Activated CD4-positive, CD25-positive, alpha-beta regulatory T cell treated with anti-CD3 and anti-CD28 coated beads, Interleukin-2, amount 50 U/mL, for 16 hours (primary cell): ENCODE measurements around the gene UGT1A3.

Source experiments
- DNase-seq: peaks from one replicate; pipeline ENCODE4 v3.0.0-alpha.2; 2020; ENCODE audit warnings: low read depth, low spot score

Gene UGT1A3

DNA sequence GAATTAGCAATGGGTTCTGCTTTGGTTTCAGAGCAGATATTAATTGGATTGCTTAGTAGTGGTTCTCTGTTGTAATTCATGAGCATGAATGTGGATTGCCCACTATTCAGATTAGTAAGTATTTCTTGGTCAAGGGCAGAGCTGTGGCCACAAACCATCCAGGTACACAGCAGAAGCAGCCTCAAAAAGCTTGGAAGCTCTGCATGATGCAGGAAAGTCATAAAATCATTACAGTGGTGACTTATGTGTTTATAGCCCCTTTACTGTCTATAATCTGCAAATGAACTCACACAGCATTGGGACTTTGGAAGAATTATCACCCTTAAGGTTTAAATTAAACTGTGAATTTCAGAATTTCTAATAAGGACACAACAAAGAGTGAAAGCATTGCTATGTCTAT, 29.3 kb downstream of the UGT1A3 start:
- no peak for DNase-seq

DNA sequence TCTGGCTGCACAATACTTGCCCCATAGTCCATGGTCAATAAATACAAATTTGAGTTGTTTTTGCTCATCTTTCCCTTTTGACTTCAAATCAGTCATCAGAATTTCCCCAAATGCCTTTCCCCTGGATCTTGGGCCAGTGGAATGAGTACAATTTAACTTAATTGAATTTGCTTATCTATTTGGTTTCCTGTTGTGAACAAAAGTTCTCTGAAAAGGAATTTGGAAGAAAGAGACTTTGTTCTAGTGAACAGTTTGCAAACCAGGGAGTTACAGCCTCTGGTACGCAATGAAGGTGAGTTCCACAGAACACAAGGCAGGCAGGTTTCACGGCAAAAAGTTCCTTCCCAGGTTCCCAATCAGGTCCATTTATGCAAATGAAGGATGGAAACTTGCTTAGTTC, 30.0 kb downstream of the UGT1A3 start:
- no peak for DNase-seq

DNA sequence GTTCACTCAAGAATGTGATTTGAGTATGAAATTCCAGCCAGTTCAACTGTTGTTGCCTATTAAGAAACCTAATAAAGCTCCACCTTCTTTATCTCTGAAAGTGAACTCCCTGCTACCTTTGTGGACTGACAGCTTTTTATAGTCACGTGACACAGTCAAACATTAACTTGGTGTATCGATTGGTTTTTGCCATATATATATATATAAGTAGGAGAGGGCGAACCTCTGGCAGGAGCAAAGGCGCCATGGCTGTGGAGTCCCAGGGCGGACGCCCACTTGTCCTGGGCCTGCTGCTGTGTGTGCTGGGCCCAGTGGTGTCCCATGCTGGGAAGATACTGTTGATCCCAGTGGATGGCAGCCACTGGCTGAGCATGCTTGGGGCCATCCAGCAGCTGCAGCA, 31.2 kb downstream of the UGT1A3 start, which contains the start of gene UGT1A1:
Gene UGT1A1, plus strand, starts transcription at position 228 of the 400 bp plus-strand sequence. Its CDS starts 18 bp downstream, at position 246.
- no peak for DNase-seq

DNA sequence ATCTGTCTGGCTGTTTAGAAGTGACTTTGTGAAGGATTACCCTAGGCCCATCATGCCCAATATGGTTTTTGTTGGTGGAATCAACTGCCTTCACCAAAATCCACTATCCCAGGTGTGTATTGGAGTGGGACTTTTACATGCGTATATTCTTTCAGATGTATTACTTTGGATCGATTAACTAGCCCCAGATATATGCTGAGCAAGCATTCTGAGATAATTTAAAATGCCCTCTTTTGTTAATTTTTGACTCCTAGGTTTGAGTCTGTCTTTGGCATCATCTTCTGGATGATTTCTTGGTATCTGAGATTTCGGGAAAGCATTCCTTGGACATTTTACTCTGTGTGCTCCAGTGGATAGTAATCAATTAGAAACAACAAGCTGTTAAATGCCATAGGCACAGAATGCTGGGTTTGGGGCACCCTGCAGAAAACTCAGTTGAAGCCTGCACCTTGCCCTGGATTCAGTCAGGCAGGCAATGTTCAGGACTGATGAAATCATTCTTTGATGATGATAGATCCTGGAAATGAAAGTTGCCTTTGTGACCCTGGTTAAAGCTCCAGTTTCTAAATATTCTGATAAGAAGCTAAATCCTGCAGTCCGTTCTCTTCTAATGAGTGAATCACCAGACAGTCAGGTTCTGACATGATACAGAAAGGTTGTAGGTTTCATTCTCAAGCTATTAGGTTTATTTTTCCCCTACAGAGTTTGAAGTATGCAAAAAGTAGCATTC, 32.4 kb downstream of the UGT1A3 start:
- DNase-seq, result no peak

DNA sequence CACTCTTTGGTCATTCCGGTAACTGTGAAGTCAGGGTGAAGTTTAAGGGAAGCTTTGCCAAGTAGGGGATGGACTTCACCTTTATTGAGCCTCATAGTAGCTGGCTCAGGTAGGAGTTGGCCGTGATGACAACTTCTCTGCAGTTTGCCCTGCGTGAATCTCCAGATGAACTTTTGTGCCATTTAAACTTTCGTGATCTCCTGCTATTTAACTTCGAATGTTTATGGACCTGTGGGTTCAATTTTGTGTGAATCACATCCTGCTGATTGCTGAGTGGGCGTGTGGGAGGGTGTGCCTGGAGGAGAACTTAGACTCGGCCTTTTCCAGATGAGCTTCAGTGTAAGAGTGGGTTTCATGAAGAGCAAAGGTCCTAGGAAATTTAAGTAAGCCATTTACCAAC, 35.4 kb downstream of the UGT1A3 start:
- DNase-seq, result no peak

DNA sequence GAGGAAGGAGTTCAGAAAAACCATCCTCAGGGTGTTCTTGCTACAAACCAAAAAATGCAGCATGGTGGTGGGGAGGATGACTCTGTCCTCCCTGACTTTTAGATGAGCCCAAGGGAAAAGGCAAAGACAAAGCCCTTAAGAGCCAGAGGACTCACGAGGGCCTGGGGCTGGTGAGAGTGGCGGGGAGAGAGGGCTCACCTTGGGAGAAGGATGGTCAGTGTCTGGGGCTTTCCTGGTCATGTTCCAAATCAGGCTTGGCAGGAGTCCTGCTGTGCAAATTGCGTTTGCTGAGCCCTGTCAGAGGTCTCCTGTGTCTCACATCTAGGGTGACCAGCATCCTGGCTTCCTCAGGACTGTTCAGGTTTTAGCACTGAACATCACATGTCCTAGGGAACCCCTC, 35.9 kb downstream of the UGT1A3 start:
- no peak for DNase-seq

DNA sequence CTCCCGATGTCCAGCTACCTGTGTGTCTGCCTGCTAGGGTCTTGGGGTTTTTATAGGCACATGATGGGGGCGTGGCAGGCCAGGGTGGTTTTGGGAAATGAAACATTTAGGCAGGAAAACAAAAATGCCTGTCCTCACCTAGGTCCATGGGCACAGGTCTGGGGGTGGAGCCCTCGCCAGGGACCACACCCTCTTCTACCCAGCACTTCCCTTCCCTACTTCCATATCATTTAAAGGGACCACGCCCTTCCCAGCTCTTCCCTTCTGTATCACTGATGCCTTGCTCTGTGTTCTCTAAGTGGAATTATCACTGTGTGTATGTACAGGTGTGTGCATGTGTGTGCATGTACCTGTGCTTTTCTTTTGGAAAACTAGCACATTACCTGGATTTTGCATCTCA, 37.6 kb downstream of the UGT1A3 start:
- no peak for DNase-seq

DNA sequence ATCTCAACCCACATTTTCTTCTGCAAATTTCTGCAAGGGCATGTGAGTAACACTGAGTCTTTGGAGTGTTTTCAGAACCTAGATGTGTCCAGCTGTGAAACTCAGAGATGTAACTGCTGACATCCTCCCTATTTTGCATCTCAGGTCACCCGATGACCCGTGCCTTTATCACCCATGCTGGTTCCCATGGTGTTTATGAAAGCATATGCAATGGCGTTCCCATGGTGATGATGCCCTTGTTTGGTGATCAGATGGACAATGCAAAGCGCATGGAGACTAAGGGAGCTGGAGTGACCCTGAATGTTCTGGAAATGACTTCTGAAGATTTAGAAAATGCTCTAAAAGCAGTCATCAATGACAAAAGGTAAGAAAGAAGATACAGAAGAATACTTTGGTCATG, 39.2 kb downstream of the UGT1A3 start:
- DNase-seq, result no peak

DNA sequence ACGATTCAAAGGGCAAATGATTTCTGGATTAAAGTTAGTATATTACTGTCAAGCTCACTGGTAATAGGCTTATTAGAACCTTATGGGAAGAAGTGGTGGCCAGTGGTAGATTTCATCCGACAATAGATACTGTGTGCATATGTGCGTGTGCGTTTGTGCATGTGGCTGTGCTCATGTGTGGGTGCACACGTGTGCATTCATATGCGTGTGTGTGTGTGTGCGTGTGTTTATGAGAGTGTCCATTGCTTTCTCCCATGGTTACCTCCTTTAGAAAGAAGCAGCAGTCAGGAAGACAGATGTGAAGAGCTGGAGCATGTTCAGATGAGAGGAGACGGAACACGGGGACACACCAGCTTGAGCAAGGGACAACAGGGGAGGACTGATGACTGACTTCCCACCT, 40.4 kb downstream of the UGT1A3 start:
- no peak for DNase-seq

DNA sequence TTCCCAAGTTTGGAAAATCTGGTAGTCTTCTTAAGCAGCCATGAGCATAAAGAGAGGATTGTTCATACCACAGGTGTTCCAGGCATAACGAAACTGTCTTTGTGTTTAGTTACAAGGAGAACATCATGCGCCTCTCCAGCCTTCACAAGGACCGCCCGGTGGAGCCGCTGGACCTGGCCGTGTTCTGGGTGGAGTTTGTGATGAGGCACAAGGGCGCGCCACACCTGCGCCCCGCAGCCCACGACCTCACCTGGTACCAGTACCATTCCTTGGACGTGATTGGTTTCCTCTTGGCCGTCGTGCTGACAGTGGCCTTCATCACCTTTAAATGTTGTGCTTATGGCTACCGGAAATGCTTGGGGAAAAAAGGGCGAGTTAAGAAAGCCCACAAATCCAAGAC, 43.3 kb downstream of the UGT1A3 start:
- DNase-seq, result no peak

DNA sequence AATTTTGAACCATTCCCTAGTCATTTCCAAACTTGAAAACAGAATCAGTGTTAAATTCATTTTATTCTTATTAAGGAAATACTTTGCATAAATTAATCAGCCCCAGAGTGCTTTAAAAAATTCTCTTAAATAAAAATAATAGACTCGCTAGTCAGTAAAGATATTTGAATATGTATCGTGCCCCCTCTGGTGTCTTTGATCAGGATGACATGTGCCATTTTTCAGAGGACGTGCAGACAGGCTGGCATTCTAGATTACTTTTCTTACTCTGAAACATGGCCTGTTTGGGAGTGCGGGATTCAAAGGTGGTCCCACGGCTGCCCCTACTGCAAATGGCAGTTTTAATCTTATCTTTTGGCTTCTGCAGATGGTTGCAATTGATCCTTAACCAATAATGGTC, 43.7 kb downstream of the UGT1A3 start:
- no peak for DNase-seq

DNA sequence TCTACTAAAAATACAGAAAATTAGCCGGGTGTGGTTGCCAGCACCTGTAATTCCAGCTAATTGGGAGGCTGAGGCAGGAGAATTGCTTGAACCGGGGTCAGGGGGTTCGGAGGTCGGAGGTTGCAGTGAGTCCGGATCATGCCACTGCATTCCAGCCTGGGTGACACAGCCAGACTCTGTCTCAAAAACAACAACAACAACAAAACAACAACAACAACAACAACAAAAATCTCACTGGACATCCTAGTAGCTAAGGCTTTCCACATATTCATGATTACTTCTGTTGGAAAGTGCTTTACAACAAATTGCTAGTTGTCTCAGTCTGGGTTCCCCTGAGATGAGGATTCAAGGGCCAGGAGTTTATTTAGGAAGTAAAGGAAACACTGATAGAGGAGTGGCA, 45.0 kb downstream of the UGT1A3 start:
- no peak for DNase-seq

DNA sequence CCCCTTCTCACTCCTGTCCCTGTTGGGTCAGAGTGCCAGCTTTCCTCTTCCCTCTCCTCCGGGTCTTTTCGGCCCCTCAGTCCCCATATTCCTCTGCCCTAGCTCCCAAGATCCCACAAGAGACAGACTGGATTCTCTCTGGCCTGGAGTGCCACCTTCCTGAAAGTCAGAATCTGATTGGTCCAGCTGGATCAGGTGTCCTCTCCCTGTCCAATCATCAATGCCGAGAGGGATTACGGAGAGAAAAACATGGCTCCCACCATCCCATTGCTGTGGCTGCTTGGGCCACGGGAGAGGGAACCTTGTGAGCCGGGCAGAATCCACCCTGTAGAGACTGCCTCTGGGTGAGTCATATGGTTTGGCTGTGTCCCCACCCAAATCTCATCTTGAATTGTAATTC, 46.6 kb downstream of the UGT1A3 start:
- DNase-seq, result no peak

DNA sequence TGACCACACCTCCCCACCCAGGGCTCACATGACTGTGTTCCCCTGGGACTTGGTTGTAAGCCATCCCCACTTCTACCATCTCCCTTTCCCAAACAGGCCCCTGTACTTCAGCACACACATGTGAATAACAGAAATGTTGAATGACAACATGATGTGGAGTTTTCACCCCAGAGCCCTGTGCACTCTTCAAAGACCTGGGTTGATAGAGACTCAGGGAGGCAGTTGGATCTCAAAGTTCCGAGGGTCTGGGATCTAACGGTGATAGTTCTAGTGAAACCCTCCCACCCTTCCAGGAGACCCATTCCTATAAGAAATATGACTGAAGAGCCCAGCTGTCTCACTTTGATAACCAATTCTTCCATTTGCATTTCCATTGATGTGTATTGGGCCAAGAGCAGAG, 49.2 kb downstream of the UGT1A3 start, which contains the start of gene MROH2A:
Gene MROH2A, plus strand, starts transcription at position 301 of the 400 bp plus-strand sequence. CDS start 1,029 bp downstream, outside the sequence.
- no peak for DNase-seq

DNA sequence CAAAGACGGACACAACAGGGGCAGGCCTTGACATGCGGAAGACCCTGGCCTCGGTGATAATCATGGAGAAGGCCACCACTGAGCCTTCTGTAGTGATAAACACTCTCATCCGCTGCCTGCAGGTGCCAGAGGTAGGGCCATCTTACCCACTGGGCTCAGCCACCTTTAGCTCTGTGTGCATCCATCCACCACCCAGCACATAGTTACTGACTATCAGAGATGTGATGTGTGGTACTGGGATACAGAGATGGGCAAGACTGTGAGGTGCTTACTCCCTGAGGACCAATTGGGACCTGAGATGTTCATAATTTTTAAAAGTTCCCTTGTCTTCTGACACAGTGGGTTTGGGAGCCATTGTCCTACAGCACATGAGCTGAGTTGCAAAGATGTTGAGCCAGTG, 50.9 kb downstream of the UGT1A3 start:
- no peak for DNase-seq

DNA sequence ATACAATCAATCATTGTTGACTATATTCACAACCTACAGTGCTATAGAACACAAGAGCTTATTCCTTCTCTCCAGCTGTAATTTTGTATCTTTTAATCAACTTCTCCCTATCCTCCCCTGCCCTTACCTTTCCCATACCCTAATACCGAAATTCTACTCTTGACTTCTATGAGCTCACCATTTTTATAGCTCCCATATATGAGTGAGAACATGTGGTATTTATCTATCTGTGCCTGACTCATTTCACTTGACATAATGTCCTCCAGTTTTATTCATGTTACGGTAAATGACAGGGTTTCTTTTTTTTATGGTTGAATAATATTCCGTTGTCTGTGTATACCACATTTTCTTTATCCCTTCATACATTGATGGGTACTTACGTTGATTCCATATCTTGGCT, 51.9 kb downstream of the UGT1A3 start:
- no peak for DNase-seq

DNA sequence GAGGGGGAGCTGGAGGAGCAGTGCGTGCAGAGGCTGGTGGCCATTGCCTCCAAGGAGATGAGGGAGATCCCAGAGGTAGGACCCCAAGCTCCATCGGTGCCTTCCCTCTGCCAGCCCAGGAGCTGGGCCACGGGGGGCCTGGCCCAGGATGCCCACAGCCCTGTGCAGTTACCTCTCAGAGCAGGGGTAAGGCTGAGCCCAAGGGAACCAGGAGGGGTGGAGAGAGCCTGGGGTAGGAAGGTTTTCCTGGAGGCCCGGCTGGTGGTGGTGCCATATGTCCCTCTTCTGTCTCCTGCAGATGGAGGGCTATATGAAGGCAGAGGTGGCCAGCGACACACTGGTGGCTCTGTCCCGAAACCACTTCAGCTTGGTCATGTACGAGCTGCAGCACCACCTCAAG, 60.7 kb downstream of the UGT1A3 start:
- no peak for DNase-seq

DNA sequence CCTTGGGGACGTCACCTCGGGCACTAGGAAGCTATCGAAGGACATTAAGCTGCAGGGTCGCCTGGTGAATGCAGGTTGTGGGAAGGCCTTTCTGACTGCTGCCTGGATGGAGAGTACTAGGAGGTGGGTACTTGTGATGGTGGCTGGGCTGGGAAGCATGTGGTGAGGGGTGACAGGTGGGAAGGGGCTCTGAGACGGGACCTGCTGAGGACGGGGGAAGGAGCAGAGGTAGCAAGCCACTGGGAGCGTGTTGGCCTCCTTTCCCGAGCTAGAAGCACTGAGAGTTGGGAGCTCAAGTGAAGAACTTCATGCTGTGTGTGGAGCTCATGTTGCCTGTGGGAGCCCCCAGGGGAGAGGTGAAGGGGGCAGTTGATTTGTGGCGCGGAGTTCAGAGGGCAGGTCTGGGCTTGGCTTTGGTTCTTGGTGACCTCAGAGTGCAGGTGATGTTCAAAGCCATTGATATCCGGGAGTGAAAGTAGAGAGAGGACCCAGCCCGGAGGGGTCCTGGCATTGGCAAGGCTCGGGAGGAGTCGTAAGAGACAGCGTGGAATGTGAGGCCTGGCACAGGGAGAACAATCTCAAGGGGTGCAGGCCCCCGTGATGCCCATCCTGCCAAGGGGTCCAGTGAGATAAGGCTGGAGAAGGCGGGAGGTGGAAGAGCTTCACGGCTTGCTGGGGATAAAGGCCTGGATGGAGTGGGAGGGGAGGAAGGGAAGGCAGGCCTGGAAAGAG, 62.5 kb downstream of the UGT1A3 start:
- no peak for DNase-seq

DNA sequence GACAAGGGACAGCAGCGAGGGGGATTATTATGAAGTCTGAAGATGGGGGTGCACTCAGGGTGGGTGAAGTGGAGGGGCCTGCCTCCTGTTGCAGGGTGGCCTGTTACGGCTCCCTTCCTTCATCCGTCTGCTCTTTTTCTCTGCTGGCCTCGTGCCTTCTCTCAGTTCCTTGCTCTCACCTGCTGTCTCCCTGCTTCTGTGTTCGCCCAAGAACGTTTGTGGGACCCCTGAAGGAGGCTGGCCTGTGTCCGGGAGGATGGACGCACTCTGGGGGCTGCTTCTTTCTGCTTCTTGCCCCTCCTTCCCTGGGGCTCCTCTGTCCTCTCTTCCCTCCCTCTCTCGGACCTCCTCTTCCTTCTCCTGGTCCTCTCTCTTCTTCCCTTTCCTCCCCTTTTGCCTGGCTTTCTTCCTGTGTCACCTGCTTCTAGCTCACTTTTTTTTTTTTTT, 63.1 kb downstream of the UGT1A3 start:
- DNase-seq, result no peak

DNA sequence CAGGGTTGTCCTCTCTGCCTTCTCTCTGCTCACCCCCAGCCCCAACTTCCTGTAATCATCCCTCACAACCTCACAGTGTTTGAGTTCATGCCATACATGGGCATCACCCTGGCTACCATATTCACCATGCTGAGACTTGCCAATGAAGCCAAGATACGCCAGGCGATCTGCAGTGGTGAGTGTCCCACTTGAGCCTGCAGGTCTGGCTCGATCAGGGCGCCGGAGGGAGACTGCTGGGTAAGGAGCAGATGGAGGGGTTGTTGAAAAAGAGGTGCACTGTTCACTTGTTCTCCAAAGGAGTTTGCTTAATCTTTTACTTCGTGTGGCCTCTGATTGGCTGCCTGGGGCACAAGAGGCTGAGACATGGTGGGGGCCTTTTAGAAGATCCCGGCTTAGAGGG, 63.9 kb downstream of the UGT1A3 start:
- no peak for DNase-seq

DNA sequence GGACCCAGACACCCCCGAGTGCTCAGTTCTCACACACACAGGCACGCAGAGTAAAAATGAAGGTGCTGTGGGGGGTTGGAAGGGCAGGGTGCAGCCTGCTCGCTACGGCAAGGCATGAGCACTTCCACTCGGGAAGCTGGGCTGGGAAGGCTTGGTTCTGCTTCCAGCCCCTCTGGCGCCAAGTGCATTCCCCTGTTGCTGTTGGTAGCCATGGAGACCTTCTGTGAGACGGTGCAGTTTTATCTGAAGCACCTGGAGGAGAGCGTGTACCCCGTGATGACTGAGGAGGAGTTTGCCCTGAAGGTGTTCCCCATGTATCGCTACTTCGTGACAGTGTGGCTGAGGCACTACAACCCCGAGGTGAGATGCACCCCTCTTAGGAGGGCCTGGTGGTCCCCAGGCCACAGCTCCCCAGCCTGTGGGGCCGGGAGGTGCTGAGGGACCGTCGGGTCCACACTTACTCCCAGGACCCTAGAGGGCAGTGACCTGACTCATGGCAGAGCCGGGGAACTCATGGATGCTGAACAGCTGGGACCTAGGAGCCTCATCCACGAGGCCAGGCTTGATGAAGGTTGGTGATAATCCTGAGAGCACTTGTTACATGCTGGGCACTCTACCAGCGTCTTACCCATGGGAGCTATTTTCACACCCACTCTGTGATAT, 64.8 kb downstream of the UGT1A3 start:
- DNase-seq, result no peak

DNA sequence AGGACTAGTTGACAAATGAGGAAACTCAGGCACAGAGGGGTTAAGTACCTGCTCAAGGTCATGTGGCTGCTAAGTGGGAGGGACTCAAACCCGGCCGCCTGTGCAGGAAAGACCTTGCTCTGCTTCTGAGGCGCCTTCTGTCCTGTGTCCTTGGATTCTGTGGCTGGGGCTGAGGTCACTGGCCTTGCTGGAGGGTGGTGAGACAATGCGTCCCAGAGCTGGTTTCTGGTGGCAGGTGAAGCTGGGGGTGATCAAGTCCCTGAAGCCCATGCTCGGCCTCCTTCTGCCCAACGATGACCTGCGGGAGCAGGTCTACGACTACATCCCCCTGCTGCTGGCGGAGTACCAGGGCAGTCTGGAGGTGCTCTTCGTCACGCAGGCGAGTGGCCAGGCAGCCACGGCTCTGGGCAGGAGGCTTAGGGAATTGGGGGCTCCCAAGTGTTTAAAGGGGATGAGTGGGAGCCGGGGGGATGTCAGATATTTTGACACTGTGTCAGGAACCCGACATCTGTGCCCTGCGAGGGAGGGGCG, 65.4 kb downstream of the UGT1A3 start:
- no peak for DNase-seq
